ENCODE results near the gene ZNF428.

DNA sequence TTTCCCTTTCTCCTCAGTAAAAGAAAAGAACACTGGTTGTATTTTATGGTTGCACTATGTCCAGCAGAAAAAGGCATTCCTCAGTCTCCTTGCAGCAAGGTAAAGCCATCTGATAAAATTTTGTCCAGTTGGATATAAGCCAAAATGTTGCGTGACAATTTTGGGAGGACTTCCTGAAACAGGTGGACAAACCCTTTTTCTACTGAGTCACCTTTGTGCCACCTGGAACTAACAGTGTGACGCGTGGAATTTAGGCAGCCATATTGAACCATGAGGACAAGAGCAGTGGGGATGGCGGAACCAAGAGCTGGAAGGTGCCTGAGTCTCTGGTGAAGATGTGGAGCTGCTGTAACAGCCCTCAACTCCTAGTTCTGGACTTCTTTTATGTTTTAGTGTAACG lies 12.1 kb upstream of the ZNF428 start:
- TF ChIP-seq, protein P1, sequence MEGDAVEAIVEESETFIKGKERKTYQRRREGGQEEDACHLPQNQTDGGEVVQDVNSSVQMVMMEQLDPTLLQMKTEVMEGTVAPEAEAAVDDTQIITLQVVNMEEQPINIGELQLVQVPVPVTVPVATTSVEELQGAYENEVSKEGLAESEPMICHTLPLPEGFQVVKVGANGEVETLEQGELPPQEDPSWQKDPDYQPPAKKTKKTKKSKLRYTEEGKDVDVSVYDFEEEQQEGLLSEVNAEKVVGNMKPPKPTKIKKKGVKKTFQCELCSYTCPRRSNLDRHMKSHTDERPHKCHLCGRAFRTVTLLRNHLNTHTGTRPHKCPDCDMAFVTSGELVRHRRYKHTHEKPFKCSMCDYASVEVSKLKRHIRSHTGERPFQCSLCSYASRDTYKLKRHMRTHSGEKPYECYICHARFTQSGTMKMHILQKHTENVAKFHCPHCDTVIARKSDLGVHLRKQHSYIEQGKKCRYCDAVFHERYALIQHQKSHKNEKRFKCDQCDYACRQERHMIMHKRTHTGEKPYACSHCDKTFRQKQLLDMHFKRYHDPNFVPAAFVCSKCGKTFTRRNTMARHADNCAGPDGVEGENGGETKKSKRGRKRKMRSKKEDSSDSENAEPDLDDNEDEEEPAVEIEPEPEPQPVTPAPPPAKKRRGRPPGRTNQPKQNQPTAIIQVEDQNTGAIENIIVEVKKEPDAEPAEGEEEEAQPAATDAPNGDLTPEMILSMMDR (conservative IDR thresholded peaks at IDR 0.05; ENCODE audit: low read length), result no peak
- TF ChIP-seq EZH2phosphoT487 (IDR thresholded peaks at IDR 0.05; ENCODE audit: borderline replicate concordance), result no peak

Data from Loucy (cell line).